GM23338 (cell line): Measurements from ENCODE around the gene GRM2.
A peak's percentile ranks its signal among the peaks of the same experiment; 100 is the strongest.

Experiments used
- CREB1 ChIP-seq: fragments of 250-450 bp; sonication (Bioruptor Pico); IDR thresholded peaks from 2 replicates; pipeline ENCODE4 v1.5.0; 2020; ENCODE audit warnings: low read depth, mild to moderate bottlenecking, moderate library complexity
- CTCF ChIP-seq, 2 experiments: fragments of 200-600 bp in 1 of 2; sonication (generic) in 1 of 2; conservative IDR thresholded peaks; 2 replicates each; pipeline versions ENCODE4 v1.5.1 to v1.6.1; 2016 to 2017; ENCODE audit warnings: antibody characterized with exemption in 2 of 2, low read depth in 2 of 2, mild to moderate bottlenecking in 2 of 2, moderate library complexity in 1 of 2
- EZH2 ChIP-seq: fragments of 200-600 bp; sonication (generic); IDR thresholded peaks from one replicate; pipeline ENCODE4 v1.8.0; 2017; ENCODE audit warnings: antibody characterized with exemption, mild to moderate bottlenecking, low read depth; ENCODE audit not compliant: unreplicated experiment
- EZH2phosphoT487 ChIP-seq: fragments of 200-600 bp; sonication (generic); IDR thresholded peaks from one replicate; pipeline ENCODE4 v1.8.1; 2018; ENCODE audit warnings: antibody characterized with exemption; ENCODE audit not compliant: unreplicated experiment
- NANOG ChIP-seq: IDR thresholded peaks from 2 replicates; pipeline ENCODE4 v1.6.1; 2016; ENCODE audit warnings: antibody characterized with exemption, borderline replicate concordance
- POLR2AphosphoS5 ChIP-seq: IDR thresholded peaks from 2 replicates; pipeline ENCODE4 v1.6.1; 2016; ENCODE audit warnings: antibody characterized with exemption, low read depth
- REST ChIP-seq: IDR thresholded peaks from one replicate; pipeline ENCODE4 v1.6.1; 2018; ENCODE audit warnings: antibody characterized with exemption; ENCODE audit not compliant: unreplicated experiment
- STAT1 ChIP-seq: IDR thresholded peaks from one replicate; pipeline ENCODE4 v1.6.1; 2016; ENCODE audit warnings: antibody characterized with exemption; ENCODE audit not compliant: unreplicated experiment
- ZNF331 ChIP-seq: fragments of 250-450 bp; sonication (Bioruptor Pico); IDR thresholded peaks from 2 replicates; pipeline ENCODE4 v1.5.0; 2020; ENCODE audit warnings: low read depth, mild to moderate bottlenecking, moderate library complexity

DNA sequence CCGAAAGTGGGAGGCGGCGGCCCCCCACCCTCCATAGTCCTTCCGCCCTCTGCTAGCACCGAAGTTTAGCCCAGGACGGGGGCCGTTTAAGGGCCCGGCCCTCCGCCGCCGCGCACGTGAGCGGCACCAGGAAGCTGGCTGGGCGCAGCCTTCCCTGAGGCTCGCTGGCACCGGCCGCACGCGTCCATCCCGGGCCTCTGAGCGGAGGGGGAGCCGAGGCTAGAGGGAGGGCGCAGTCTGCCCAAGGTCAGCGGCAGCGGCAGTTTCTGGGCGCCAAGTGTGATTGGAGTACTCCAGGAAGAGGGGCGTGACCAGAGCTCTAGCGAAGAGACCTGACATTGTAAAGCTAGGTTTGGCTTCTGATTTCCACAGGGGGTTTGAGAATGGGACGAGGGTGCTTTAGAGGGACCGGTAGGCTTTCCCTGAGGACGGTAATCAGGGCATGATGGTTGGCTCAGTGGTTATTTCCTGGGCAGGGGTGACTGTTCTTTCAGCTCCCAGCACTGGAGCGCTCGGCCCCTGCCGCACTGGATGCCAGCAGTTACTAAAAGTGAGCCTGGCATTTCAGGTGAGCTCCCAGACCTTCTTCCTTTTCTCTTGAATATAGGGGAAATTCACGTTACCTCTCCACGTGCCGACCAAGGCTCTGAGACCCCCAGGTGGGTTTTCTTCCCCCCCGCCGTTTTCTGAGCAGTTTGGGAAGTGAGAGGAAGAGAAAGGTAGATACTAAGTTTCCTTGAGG, 35.0 kb upstream of the GRM2 start:
- TF ChIP-seq EZH2 (no peak), CTCF (conservative IDR thresholded peaks at IDR 0.05; ENCODE audit: low read depth in 2 of 2) (no peak), CREB1 (no peak), REST (no peak), EZH2phosphoT487 (no peak), NANOG (no peak), POLR2AphosphoS5 (peak; percentile 81), STAT1 (no peak), ZNF331 (CRISPR knock-in tag) (no peak)
